ENCODE results near the gene ERAS.
"Not testable (repeated sequence)": the region's sequence is repeated elsewhere in the genome, so short reads cannot be mapped to it uniquely, and the experiment has no call there.

The ERAS gene

DNA sequence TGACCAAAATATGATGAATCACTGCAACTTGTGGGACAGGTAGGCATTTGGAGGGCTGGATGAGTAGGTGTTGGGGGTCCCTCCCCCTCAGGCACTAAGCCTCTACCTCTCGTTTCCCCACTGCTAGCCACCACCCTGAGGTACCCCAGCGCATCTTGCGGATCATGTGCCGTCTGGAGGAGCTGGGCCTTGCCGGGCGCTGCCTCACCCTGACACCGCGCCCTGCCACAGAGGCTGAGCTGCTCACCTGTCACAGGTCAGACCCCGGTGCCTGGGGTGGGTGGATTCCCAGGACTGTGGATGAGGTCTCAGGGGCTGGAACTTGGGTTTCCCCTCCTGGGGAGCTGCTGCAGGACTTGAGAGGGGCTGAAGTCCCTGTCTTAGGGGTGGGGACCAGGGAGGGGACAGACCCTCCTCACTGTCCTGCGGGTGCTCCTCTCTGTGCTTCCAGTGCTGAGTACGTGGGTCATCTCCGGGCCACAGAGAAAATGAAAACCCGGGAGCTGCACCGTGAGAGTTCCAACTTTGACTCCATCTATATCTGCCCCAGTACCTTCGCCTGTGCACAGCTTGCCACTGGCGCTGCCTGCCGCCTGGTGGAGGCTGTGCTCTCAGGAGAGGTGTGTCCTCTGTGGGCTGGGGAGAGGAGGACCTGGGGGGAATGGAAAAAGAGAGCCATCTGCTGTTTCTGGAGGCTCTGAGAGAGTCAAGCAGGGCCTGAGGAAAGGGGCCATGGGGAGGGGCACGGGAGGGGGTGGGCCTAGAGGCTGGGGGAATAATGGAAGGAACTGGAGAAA, 10.1 kb upstream of the ERAS start:
- Histone ChIP-seq H3K4me3 (ENCODE audit: low read depth in 1 of 2, low read length in 2 of 2) (no peak overlapping the region), H3K79me2 (ENCODE audit: insufficient read depth, low read length) (no peaks in the 10 kb centered on the region), H3K4me2 (ENCODE audit: insufficient read depth, low read length) (no peak overlapping the region), H3K9me3 (ENCODE audit: insufficient read depth, low read length, severe bottlenecking) (no peaks in the 10 kb centered on the region), H3K27me3 (ENCODE audit: insufficient read depth, low read length, poor library complexity) (no peaks in the 10 kb centered on the region), H3K4me1 (ENCODE audit: insufficient read depth, low read length) (no peaks in the 10 kb centered on the region), H3K27ac (ENCODE audit: low read length) (no peak overlapping the region), H4K20me1 (ENCODE audit: insufficient read depth, low read length) (no peaks in the 10 kb centered on the region), H2AFZ (ENCODE audit: low read depth, low read length) (no peak overlapping the region), H3K36me3 (ENCODE audit: insufficient read depth, low read length) (peaks cover 33% of the 10 kb centered on the region), H3K9ac (ENCODE audit: low read depth, low read length) (no peak overlapping the region)
- DNase-seq (no peak), ATAC-seq (ENCODE audit: insufficient read depth, low read depth) (no peak)
- TF ChIP-seq EZH2 (IDR thresholded peaks at IDR 0.05; ENCODE audit: borderline replicate concordance, low read depth, low read length, severe bottlenecking): no peak
- TF ChIP-seq, protein P1, sequence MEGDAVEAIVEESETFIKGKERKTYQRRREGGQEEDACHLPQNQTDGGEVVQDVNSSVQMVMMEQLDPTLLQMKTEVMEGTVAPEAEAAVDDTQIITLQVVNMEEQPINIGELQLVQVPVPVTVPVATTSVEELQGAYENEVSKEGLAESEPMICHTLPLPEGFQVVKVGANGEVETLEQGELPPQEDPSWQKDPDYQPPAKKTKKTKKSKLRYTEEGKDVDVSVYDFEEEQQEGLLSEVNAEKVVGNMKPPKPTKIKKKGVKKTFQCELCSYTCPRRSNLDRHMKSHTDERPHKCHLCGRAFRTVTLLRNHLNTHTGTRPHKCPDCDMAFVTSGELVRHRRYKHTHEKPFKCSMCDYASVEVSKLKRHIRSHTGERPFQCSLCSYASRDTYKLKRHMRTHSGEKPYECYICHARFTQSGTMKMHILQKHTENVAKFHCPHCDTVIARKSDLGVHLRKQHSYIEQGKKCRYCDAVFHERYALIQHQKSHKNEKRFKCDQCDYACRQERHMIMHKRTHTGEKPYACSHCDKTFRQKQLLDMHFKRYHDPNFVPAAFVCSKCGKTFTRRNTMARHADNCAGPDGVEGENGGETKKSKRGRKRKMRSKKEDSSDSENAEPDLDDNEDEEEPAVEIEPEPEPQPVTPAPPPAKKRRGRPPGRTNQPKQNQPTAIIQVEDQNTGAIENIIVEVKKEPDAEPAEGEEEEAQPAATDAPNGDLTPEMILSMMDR (IDR thresholded peaks at IDR 0.05; ENCODE audit: borderline replicate concordance, extremely low read depth, low read length, poor library complexity, severe bottlenecking): no peak

DNA sequence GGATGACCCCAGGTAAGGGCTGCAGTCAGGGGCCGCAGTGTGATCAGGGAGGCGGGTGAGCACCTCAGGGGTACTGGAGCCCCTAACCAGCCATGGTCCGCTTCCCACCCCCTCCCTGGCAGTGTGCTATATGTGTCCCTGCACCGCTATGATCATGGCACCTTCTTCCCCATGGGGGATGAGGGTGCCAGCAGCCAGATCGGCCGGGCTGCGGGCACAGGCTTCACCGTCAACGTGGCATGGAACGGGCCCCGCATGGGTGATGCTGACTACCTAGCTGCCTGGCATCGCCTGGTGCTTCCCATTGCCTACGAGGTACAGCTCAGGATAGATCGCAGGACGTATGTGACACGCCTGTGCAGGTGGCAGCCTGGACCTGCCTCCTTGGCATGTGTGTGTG, 8.2 kb upstream of the ERAS start:
- no peak for TF ChIP-seq EZH2 (IDR thresholded peaks at IDR 0.05; ENCODE audit: borderline replicate concordance, low read depth, low read length, severe bottlenecking)
- TF ChIP-seq, protein P1 (IDR thresholded peaks at IDR 0.05; ENCODE audit: borderline replicate concordance, extremely low read depth, low read length, poor library complexity, severe bottlenecking): no peak
- no peaks in the 10 kb centered on the region for H4K20me1 ChIP-seq (ENCODE audit: insufficient read depth, low read length)
- H3K9ac ChIP-seq (ENCODE audit: low read depth, low read length): no peak overlapping the region
- H3K27ac ChIP-seq (ENCODE audit: low read length): no peak overlapping the region
- H3K36me3 ChIP-seq (ENCODE audit: insufficient read depth, low read length): peaks cover 40% of the 10 kb centered on the region
- H3K4me2 ChIP-seq (ENCODE audit: insufficient read depth, low read length): no peak overlapping the region
- no peaks in the 10 kb centered on the region for H3K9me3 ChIP-seq (ENCODE audit: insufficient read depth, low read length, severe bottlenecking)
- ATAC-seq (ENCODE audit: insufficient read depth, low read depth) (no peak), DNase-seq (no peak)
- no peaks in the 10 kb centered on the region for H3K79me2 ChIP-seq (ENCODE audit: insufficient read depth, low read length)
- H3K4me3 ChIP-seq (ENCODE audit: low read depth in 1 of 2, low read length in 2 of 2): no peak overlapping the region
- H3K4me1 ChIP-seq (ENCODE audit: insufficient read depth, low read length): no peaks in the 10 kb centered on the region
- H3K27me3 ChIP-seq (ENCODE audit: insufficient read depth, low read length, poor library complexity): no peaks in the 10 kb centered on the region
- no peak overlapping the region for H2AFZ ChIP-seq (ENCODE audit: low read depth, low read length)

DNA sequence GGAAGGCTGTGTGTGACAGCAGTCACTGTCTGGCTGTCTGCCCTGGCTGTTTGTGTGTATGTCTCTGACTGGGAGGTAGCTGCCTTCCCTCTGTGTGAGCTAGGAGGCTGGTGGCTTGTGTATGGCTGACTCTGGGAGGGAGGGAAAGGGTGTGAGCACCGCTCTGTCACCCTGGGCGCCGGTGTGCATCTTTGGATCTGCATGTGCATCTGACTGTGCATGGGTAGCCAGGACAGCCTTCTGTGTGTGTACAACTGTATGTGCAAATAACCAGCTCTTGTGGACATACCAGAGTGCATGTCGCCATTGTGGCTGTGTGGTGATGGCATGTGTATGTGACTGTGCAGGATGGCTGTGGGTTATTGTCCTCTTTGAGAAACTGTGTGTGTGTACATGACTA, 7.4 kb upstream of the ERAS start:
- no peaks in the 10 kb centered on the region for H3K9me3 ChIP-seq (ENCODE audit: insufficient read depth, low read length, severe bottlenecking)
- H3K4me1 ChIP-seq (ENCODE audit: insufficient read depth, low read length): no peaks in the 10 kb centered on the region
- H3K36me3 ChIP-seq (ENCODE audit: insufficient read depth, low read length): peaks cover 47% of the 10 kb centered on the region

DNA sequence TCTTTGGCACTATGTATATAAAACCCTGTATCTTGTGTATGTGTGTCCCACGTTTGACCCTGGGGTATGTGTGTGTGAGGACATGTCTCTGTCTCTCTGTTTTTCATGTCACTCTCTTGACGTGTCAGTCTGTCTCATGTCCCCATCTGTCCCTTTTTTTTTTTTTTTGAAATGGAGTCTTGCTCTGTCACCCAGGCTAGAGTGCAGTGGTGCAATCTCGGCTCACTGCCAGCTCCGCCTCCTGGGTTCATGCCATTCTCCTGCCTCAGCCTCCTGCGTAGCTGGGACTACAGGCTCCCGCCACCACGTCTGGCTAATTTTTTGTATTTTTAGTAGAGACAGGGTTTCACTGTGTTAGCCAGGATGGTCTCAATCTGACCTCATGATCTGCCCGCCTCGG, 6.9 kb upstream of the ERAS start:
- H3K36me3 ChIP-seq (ENCODE audit: insufficient read depth, low read length): peaks cover 46% of the 10 kb centered on the region
- not testable (repeated sequence) for H3K4me1 ChIP-seq (ENCODE audit: insufficient read depth, low read length); H4K20me1 ChIP-seq (ENCODE audit: insufficient read depth, low read length); H3K4me3 ChIP-seq (ENCODE audit: low read depth in 1 of 2, low read length in 2 of 2); H3K27me3 ChIP-seq (ENCODE audit: insufficient read depth, low read length, poor library complexity); H3K9me3 ChIP-seq (ENCODE audit: insufficient read depth, low read length, severe bottlenecking); ATAC-seq (ENCODE audit: insufficient read depth, low read depth); H3K79me2 ChIP-seq (ENCODE audit: insufficient read depth, low read length); H3K4me2 ChIP-seq (ENCODE audit: insufficient read depth, low read length); DNase-seq; H2AFZ ChIP-seq (ENCODE audit: low read depth, low read length); H3K9ac ChIP-seq (ENCODE audit: low read depth, low read length); H3K27ac ChIP-seq (ENCODE audit: low read length)

More for the DNA sequence above, 7.4 kb upstream of the ERAS start:
- no peak overlapping the region for H3K4me3 ChIP-seq (ENCODE audit: low read depth in 1 of 2, low read length in 2 of 2)
- ATAC-seq (ENCODE audit: insufficient read depth, low read depth): no peak
- no peak overlapping the region for H3K27ac ChIP-seq (ENCODE audit: low read length)
- no peak for TF ChIP-seq EZH2 (IDR thresholded peaks at IDR 0.05; ENCODE audit: borderline replicate concordance, low read depth, low read length, severe bottlenecking)
- TF ChIP-seq, protein P1 (IDR thresholded peaks at IDR 0.05; ENCODE audit: borderline replicate concordance, extremely low read depth, low read length, poor library complexity, severe bottlenecking): no peak
- DNase-seq: no peak
- H3K79me2 ChIP-seq (ENCODE audit: insufficient read depth, low read length): no peaks in the 10 kb centered on the region
- H2AFZ ChIP-seq (ENCODE audit: low read depth, low read length): no peak overlapping the region
- no peak overlapping the region for H3K9ac ChIP-seq (ENCODE audit: low read depth, low read length)
- no peaks in the 10 kb centered on the region for H3K27me3 ChIP-seq (ENCODE audit: insufficient read depth, low read length, poor library complexity)
- no peak overlapping the region for H3K4me2 ChIP-seq (ENCODE audit: insufficient read depth, low read length)
- no peaks in the 10 kb centered on the region for H4K20me1 ChIP-seq (ENCODE audit: insufficient read depth, low read length)
